DOHH2 (cell line): ENCODE data around the gene SYCN.

Source experiments
- H3F3A ChIP-seq: fragments of 200-600 bp; sonication (generic), shearing (Covaris generic); 2 replicates; pipeline ENCODE4 v1.6.0; 2016; ENCODE audit warnings: antibody characterized with exemption, mild to moderate bottlenecking; ENCODE audit not compliant: control insufficient read depth, insufficient read depth
- H3K27ac ChIP-seq: fragments of 200-600 bp; sonication (generic); 2 replicates; pipeline ENCODE4 v1.5.1; 2014; ENCODE audit warnings: low read depth, mild to moderate bottlenecking, low read length, moderate library complexity
- H3K27me3 ChIP-seq: fragments of 200-600 bp; sonication (generic); 2 replicates; pipeline ENCODE4 v1.6.1; 2014; ENCODE audit warnings: mild to moderate bottlenecking, low read length, mixed read lengths; ENCODE audit not compliant: control insufficient read depth
- H3K36me3 ChIP-seq: fragments of 200-600 bp; sonication (generic); 2 replicates; pipeline ENCODE4 v1.6.1; 2014; ENCODE audit warnings: mild to moderate bottlenecking, low read length, moderate library complexity, mixed read lengths; ENCODE audit not compliant: control insufficient read depth
- H3K4me1 ChIP-seq: fragments of 200-600 bp; sonication (generic); 2 replicates; pipeline ENCODE4 v1.6.1; 2014; ENCODE audit warnings: mild to moderate bottlenecking, low read length, mixed read lengths; ENCODE audit not compliant: control insufficient read depth
- H3K4me2 ChIP-seq: fragments of 200-600 bp; sonication (generic); 2 replicates; pipeline ENCODE4 v1.6.0; 2014; ENCODE audit warnings: mild to moderate bottlenecking, low read length, moderate library complexity
- H3K4me3 ChIP-seq: fragments of 200-600 bp; sonication (generic); 2 replicates; pipeline ENCODE4 v1.5.1; 2014; ENCODE audit warnings: mild to moderate bottlenecking, low read length, mixed read lengths
- H3K79me2 ChIP-seq: fragments of 200-600 bp; sonication (generic); 2 replicates; pipeline ENCODE4 v1.6.1; 2014; ENCODE audit warnings: mild to moderate bottlenecking, low read length, mixed read lengths; ENCODE audit not compliant: control insufficient read depth
- H3K9me2 ChIP-seq: fragments of 200-600 bp; sonication (generic); replicated peaks from 2 replicates; pipeline ENCODE4 v1.6.1; 2014; ENCODE audit warnings: mild to moderate bottlenecking, low read length, mixed read lengths; ENCODE audit not compliant: control insufficient read depth
- H3K9me3 ChIP-seq: fragments of 200-600 bp; sonication (generic); 2 replicates; pipeline ENCODE4 v1.6.1; 2014; ENCODE audit warnings: antibody characterized with exemption, low read length, mixed read lengths; ENCODE audit not compliant: control insufficient read depth, insufficient read depth
- H4K20me1 ChIP-seq: fragments of 200-600 bp; sonication (generic); 2 replicates; pipeline ENCODE4 v1.6.0; 2014; ENCODE audit warnings: low read depth, mild to moderate bottlenecking, antibody characterized with exemption, low read length, moderate library complexity; ENCODE audit not compliant: control insufficient read depth, insufficient read depth
- CTCF ChIP-seq: fragments of 200-600 bp; sonication (generic); IDR thresholded peaks from one replicate; pipeline ENCODE4 v1.5.1; 2014; ENCODE audit warnings: antibody characterized with exemption, mild to moderate bottlenecking, low read depth, low read length; ENCODE audit not compliant: poor library complexity, severe bottlenecking
- EZH2phosphoT487 ChIP-seq: fragments of 200-600 bp; sonication (generic); IDR thresholded peaks from 2 replicates; pipeline ENCODE4 v1.6.1; 2017; ENCODE audit warnings: borderline replicate concordance, mild to moderate bottlenecking, antibody characterized with exemption, low read length, moderate library complexity, mixed read lengths

SYCN gene

GRCh38 chr19:39196860-39197562 is 7.1 kb downstream of the SYCN start, which contains the start of gene NCCRP1:
TSS of gene NCCRP1 (plus strand) at chr19:39196964. CDS start at chr19:39196983, 19 bp downstream.
- Histone ChIP-seq H3K9me2 (no peaks in the 10 kb centered on the region), H3K36me3 (no peaks in the 10 kb centered on the region), H3K79me2 (no peaks in the 10 kb centered on the region), H3K4me3 (no peak within 1 kb of the TSS), H3K27ac (no peak within 1 kb of the TSS), H3K9me3 (no peaks in the 10 kb centered on the region), H4K20me1 (no peaks in the 10 kb centered on the region), H3F3A (no peaks in the 10 kb centered on the region), H3K4me1 (no peaks in the 10 kb centered on the region), H3K27me3 (peaks cover 7% of the 10 kb centered on the region), H3K4me2 (no peak within 1 kb of the TSS)
- TF ChIP-seq CTCF: no peak
- TF ChIP-seq EZH2phosphoT487: no peak

DNA sequence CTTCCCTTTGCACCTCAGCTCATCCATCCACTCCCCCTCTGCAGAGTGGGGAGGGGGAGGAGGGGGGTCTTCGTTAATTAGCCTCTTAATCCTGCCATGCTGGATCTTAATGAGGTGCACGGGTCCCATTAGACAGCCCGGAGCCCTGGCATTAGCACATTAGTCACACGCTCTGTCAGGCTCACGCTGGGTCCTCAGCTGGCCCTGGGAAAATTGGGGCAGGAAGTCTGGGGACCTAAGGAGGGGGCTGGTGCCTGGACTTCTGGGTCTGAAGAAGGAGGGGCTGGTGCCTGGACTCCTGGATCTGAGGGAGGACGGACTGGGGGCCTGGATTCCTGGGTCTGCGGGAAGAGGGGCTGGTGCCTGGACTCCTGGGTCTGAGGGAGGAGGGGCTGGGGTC is 7.7 kb downstream of the SYCN start:
- Histone ChIP-seq H3K36me3 (no peaks in the 10 kb centered on the region), H3K27me3 (peaks cover 7% of the 10 kb centered on the region), H3K9me2 (no peaks in the 10 kb centered on the region), H3F3A (no peaks in the 10 kb centered on the region), H3K4me3 (no peak overlapping the region), H3K79me2 (no peaks in the 10 kb centered on the region), H3K27ac (no peak overlapping the region), H3K4me1 (no peaks in the 10 kb centered on the region), H3K4me2 (no peak overlapping the region), H4K20me1 (no peaks in the 10 kb centered on the region), H3K9me3 (no peaks in the 10 kb centered on the region)
- TF ChIP-seq CTCF (no peak), EZH2phosphoT487 (no peak)

DNA sequence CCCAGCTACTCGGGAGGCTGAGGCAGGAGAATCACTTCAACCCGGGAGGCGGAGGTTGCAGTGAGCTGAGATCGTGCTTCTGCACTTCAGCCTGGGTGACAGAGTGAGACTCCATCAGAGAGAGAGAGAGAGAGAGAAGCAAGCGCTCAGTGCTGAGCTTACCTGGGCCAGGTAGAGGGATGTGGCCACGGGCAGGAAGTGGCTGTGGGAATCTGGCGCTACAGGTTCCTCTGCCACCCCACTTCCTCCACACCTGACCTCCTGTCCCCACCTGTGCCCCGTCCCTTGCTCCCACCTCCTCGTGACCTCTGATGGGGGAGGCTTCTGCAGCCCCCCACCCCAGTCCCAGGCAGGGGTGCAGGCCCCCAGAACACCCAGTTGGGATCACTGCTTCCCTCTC is 8.3 kb downstream of the SYCN start:
- no peak for TF ChIP-seq CTCF
- no peak for TF ChIP-seq EZH2phosphoT487
- Histone ChIP-seq H3K36me3 (no peaks in the 10 kb centered on the region), H3K9me2 (no peaks in the 10 kb centered on the region), H3K4me2 (no peak overlapping the region), H4K20me1 (no peaks in the 10 kb centered on the region), H3K27ac (no peak overlapping the region), H3K79me2 (no peaks in the 10 kb centered on the region), H3F3A (no peaks in the 10 kb centered on the region), H3K9me3 (no peaks in the 10 kb centered on the region), H3K4me1 (no peaks in the 10 kb centered on the region), H3K27me3 (peaks cover 7% of the 10 kb centered on the region), H3K4me3 (no peak overlapping the region)
